HepG2 (cell line): ENCODE measurements around the gene FASTK. TPM values are rescaled to one million over a fixed set of nuclear protein-coding genes. Genes with fewer than 3 reads are reported as not detected.
A peak's percentile ranks its signal among the peaks of the same experiment; 100 is the strongest.

ENCODE experiments used
- GABPA ChIP-seq, 2 experiments: IDR thresholded peaks; 2 replicates each; pipeline ENCODE4 v1.6.1; 2011 to 2016; ENCODE audit warnings: low read depth in 2 of 2, low read length in 1 of 2, missing biosample characterization in 1 of 2, missing genetic modification characterization in 1 of 2
- KLF12 ChIP-seq: sonication (generic); formaldehyde crosslinking; IDR thresholded peaks from 2 replicates; pipeline ENCODE4 v1.4.0; 2020; ENCODE audit warnings: missing genetic modification reagents, borderline replicate concordance
- MEIS2 ChIP-seq: sonication (generic); formaldehyde crosslinking; IDR thresholded peaks from 2 replicates; pipeline ENCODE4 v1.9.0; 2021; ENCODE audit warnings: mild to moderate bottlenecking, missing genetic modification reagents
- PLRG1 ChIP-seq: fragments of 450-650 bp; conservative IDR thresholded peaks from 2 replicates; pipeline ENCODE4 v1.6.1; 2016
- U2AF1 ChIP-seq: fragments of 200-400 bp; formaldehyde crosslinking; optimal IDR thresholded peaks from 2 replicates; pipeline ENCODE3; 2017; ENCODE audit warnings: mild to moderate bottlenecking, low read depth, low read length
- polyA plus RNA-seq, 8 experiments: library from polyadenylated mRNA; depleted of rRNA in 3 of 8; stranded (reverse) in 7 of 8; unstranded in 1 of 8; fragments of >200 nt; fragmentation: Illumina TruSeq in 4 of 8; extraction: Trizol in 4 of 8; gene quantifications; 2 replicates each; pipeline versions ENCODE4 v1.2.1 to v1.2.3, GENCODE V29; 2011 to 2016; ENCODE audit warnings: low read depth in 4 of 8, missing spikeins in 1 of 8, mixed read lengths in 1 of 8; ENCODE audit not compliant: insufficient read depth in 1 of 8
- total RNA-seq, 5 experiments: library from RNA; depleted of rRNA; stranded (reverse); fragments of >200 nt; fragmentation: Illumina TruSeq; extraction: Trizol; gene quantifications; 2 replicates each; pipeline ENCODE4 v1.2.3, GENCODE V29; 2016; ENCODE audit warnings: low read depth in 1 of 5
- TF ChIP-seq, protein P1 (sequence below): sonication (generic); formaldehyde crosslinking; IDR thresholded peaks from one replicate; pipeline ENCODE4 v1.5.1; 2020; ENCODE audit warnings: mild to moderate bottlenecking, missing genetic modification reagents; ENCODE audit errors: not compliant biosample characterization
- TF ChIP-seq, protein P2 (sequence below), 2 experiments: sonication (generic) in 1 of 2; formaldehyde crosslinking in 1 of 2; IDR thresholded peaks; 2 replicates each; pipeline versions ENCODE4 v1.6.1 to v1.9.0; 2014 to 2022; ENCODE audit warnings: antibody characterized with exemption in 1 of 2, borderline replicate concordance in 1 of 2, inconsistent platforms in 1 of 2, low read depth in 1 of 2, missing genetic modification reagents in 1 of 2
- TF ChIP-seq, protein P3 (sequence below): sonication (generic); formaldehyde crosslinking; IDR thresholded peaks from 2 replicates; pipeline ENCODE4 v1.4.0; 2020; ENCODE audit warnings: missing genetic modification reagents, mild to moderate bottlenecking, borderline replicate concordance

FASTK gene
- total and polyA plus RNA-seq, 2 of the 13 experiments (the other 11 are each of a cell fraction or from before 2014, with no cell fraction given) = 52.9 to 55.7 TPM

- TF ChIP-seq U2AF1 (no peak), PLRG1 (no peak), GABPA (IDR thresholded peaks at IDR 0.05; ENCODE audit: low read depth, low read length) (no peak), GABPA (CRISPR knock-in tag; IDR thresholded peaks at IDR 0.05; ENCODE audit: low read depth) (peak; percentile 95), MEIS2 (CRISPR knock-in tag) (no peak), KLF12 (peak; percentile 77; the same call in 1 of the 2 replicates)
- TF ChIP-seq, protein P1, sequence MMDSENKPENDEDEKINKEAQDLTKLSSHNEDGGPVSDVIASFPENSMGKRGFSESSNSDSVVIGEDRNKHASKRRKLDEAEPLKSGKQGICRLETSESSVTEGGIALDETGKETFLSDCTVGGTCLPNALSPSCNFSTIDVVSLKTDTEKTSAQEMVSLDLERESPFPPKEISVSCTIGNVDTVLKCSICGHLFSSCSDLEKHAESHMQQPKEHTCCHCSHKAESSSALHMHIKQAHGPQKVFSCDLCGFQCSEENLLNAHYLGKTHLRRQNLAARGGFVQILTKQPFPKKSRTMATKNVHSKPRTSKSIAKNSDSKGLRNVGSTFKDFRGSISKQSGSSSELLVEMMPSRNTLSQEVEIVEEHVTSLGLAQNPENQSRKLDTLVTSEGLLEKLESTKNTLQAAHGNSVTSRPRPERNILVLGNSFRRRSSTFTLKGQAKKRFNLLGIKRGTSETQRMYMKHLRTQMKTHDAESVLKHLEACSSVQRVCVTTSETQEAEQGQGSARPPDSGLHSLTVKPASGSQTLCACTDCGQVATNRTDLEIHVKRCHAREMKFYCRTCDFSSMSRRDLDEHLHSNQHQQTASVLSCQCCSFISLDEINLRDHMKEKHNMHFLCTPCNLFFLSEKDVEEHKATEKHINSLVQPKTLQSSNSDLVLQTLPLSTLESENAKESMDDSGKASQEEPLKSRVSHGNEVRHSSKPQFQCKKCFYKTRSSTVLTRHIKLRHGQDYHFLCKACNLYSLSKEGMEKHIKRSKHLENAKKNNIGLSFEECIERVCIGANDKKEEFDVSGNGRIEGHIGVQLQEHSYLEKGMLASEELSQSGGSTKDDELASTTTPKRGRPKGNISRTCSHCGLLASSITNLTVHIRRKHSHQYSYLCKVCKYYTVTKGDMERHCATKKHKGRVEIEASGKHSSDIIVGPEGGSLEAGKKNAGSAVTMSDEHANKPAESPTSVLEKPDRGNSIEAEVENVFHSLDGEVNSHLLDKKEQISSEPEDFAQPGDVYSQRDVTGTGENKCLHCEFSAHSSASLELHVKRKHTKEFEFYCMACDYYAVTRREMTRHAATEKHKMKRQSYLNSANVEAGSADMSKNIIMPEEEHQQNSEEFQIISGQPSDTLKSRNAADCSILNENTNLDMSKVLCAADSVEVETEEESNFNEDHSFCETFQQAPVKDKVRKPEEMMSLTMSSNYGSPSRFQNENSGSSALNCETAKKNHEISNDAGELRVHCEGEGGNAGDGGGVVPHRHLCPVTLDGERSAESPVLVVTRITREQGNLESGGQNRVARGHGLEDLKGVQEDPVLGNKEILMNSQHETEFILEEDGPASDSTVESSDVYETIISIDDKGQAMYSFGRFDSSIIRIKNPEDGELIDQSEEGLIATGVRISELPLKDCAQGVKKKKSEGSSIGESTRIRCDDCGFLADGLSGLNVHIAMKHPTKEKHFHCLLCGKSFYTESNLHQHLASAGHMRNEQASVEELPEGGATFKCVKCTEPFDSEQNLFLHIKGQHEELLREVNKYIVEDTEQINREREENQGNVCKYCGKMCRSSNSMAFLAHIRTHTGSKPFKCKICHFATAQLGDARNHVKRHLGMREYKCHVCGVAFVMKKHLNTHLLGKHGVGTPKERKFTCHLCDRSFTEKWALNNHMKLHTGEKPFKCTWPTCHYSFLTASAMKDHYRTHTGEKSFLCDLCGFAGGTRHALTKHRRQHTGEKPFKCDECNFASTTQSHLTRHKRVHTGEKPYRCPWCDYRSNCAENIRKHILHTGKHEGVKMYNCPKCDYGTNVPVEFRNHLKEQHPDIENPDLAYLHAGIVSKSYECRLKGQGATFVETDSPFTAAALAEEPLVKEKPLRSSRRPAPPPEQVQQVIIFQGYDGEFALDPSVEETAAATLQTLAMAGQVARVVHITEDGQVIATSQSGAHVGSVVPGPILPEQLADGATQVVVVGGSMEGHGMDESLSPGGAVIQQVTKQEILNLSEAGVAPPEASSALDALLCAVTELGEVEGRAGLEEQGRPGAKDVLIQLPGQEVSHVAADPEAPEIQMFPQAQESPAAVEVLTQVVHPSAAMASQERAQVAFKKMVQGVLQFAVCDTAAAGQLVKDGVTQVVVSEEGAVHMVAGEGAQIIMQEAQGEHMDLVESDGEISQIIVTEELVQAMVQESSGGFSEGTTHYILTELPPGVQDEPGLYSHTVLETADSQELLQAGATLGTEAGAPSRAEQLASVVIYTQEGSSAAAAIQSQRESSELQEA (CRISPR knock-in tag) = no peak
- TF ChIP-seq, protein P2, sequence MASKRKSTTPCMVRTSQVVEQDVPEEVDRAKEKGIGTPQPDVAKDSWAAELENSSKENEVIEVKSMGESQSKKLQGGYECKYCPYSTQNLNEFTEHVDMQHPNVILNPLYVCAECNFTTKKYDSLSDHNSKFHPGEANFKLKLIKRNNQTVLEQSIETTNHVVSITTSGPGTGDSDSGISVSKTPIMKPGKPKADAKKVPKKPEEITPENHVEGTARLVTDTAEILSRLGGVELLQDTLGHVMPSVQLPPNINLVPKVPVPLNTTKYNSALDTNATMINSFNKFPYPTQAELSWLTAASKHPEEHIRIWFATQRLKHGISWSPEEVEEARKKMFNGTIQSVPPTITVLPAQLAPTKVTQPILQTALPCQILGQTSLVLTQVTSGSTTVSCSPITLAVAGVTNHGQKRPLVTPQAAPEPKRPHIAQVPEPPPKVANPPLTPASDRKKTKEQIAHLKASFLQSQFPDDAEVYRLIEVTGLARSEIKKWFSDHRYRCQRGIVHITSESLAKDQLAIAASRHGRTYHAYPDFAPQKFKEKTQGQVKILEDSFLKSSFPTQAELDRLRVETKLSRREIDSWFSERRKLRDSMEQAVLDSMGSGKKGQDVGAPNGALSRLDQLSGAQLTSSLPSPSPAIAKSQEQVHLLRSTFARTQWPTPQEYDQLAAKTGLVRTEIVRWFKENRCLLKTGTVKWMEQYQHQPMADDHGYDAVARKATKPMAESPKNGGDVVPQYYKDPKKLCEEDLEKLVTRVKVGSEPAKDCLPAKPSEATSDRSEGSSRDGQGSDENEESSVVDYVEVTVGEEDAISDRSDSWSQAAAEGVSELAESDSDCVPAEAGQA (IDR thresholded peaks at IDR 0.05; ENCODE audit: low read depth) = peak; percentile 65
- TF ChIP-seq, protein P2 (CRISPR knock-in tag; IDR thresholded peaks at IDR 0.05; ENCODE audit: borderline replicate concordance) = 0 out of 2 replicates have a peak, but pooled peaks have one; percentile 44
- TF ChIP-seq, protein P3, sequence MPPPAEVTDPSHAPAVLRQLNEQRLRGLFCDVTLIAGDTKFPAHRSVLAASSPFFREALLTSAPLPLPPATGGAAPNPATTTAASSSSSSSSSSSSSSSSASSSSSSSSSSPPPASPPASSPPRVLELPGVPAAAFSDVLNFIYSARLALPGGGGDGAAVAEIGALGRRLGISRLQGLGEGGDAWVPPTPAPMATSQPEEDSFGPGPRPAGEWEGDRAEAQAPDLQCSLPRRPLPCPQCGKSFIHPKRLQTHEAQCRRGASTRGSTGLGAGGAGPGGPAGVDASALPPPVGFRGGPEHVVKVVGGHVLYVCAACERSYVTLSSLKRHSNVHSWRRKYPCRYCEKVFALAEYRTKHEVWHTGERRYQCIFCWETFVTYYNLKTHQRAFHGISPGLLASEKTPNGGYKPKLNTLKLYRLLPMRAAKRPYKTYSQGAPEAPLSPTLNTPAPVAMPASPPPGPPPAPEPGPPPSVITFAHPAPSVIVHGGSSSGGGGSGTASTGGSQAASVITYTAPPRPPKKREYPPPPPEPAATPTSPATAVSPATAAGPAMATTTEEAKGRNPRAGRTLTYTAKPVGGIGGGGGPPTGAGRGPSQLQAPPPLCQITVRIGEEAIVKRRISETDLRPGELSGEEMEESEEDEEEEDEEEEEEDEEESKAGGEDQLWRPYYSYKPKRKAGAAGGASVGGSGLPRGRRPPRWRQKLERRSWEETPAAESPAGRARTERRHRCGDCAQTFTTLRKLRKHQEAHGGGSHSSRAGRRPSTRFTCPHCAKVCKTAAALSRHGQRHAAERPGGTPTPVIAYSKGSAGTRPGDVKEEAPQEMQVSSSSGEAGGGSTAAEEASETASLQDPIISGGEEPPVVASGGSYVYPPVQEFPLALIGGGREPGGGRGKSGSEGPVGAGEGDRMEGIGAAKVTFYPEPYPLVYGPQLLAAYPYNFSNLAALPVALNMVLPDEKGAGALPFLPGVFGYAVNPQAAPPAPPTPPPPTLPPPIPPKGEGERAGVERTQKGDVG (CRISPR knock-in tag) = no peak
These were observed 22.4 kb downstream of the FASTK start (continued) for GRCh38 chr7:151057989-151058780.
